OCI-LY3 (cell line): ENCODE measurements around the gene STARD5.

Source experiments
- CTCF ChIP-seq: fragments of 200-600, 300-600 bp; sonication (generic); IDR thresholded peaks from 2 replicates; pipeline ENCODE4 v1.5.1; 2014; ENCODE audit warnings: antibody characterized with exemption, low read length, low read depth
- EZH2phosphoT487 ChIP-seq: fragments of 200-600 bp; shearing (Covaris generic); IDR thresholded peaks from 2 replicates; pipeline ENCODE4 v1.6.1; 2018; ENCODE audit warnings: antibody characterized with exemption, mixed run types, low read depth

- TF ChIP-seq CTCF = no peak
- no peak for TF ChIP-seq EZH2phosphoT487
Observed at GRCh38 chr15:81282606-81282895, 41.4 kb downstream of the STARD5 start.
